ENCODE measurements around the gene FAM163B. TPM values are rescaled to one million over a fixed set of nuclear protein-coding genes. Genes with fewer than 3 reads are reported as not detected.

The FAM163B gene
- 1 to 10 TPM in 1 of 2 donors, not detected in 1; 1.2 TPM for total RNA-seq

GRCh38 chr9:133609311-133610098 is at the start of gene FAM163B:
Gene FAM163B (minus strand): TSS chr9:133609389. CDS start chr9:133580223, 29,166 bp downstream.
- Histone ChIP-seq H3K9ac (ENCODE audit: low read depth in 2 of 2, low read length in 2 of 2) (no peak within 1 kb of the TSS), H3K9me3 (no peaks in the 10 kb centered on the region), H3K27ac (no peak within 1 kb of the TSS), H3K4me1 (no peaks in the 10 kb centered on the region), H3K27me3 (peaks cover 11% of the 10 kb centered on the region), H3K36me3 (no peaks in the 10 kb centered on the region), H3K4me3 (no peak within 1 kb of the TSS)
- no peak for TF ChIP-seq CTCF (IDR thresholded peaks at IDR 0.05)
- intact Hi-C loops (cut with DNase I), result no loop called here
- no peak for DNase-seq

- H3K36me3 ChIP-seq, result no peaks in the 10 kb centered on the region
- TF ChIP-seq CTCF (IDR thresholded peaks at IDR 0.05), result no peak
- no peak overlapping the region for H3K4me3 ChIP-seq
- no peak overlapping the region for H3K27ac ChIP-seq
- no peaks in the 10 kb centered on the region for H3K4me1 ChIP-seq
- no peak overlapping the region for H3K9ac ChIP-seq (ENCODE audit: low read depth in 2 of 2, low read length in 2 of 2)
- no peaks in the 10 kb centered on the region for H3K9me3 ChIP-seq
- intact Hi-C loops (cut with DNase I), result no loop called here
- H3K27me3 ChIP-seq, result no peaks in the 10 kb centered on the region
- DNase-seq, result no peak
Observed at GRCh38 chr9:133657120-133657661, 48.0 kb upstream of the FAM163B start.

- H3K27ac ChIP-seq, result no peak overlapping the region
- no peak overlapping the region for H3K9ac ChIP-seq (ENCODE audit: low read depth in 2 of 2, low read length in 2 of 2)
- TF ChIP-seq CTCF (IDR thresholded peaks at IDR 0.05), result no peak
- H3K4me3 ChIP-seq, result no peak overlapping the region
- intact Hi-C loops (cut with DNase I), result no loop called here
- no peaks in the 10 kb centered on the region for H3K9me3 ChIP-seq
- no peaks in the 10 kb centered on the region for H3K27me3 ChIP-seq
- DNase-seq, result no peak
- H3K4me1 ChIP-seq, result no peaks in the 10 kb centered on the region
- no peaks in the 10 kb centered on the region for H3K36me3 ChIP-seq
Observed at GRCh38 chr9:133656211-133657119, 47.3 kb upstream of the FAM163B start.

- no peaks in the 10 kb centered on the region for H3K4me1 ChIP-seq
- no peaks in the 10 kb centered on the region for H3K36me3 ChIP-seq
- H3K27me3 ChIP-seq, result no peaks in the 10 kb centered on the region
- H3K27ac ChIP-seq, result no peak overlapping the region
- TF ChIP-seq CTCF (IDR thresholded peaks at IDR 0.05), result no peak
- H3K4me3 ChIP-seq, result no peak overlapping the region
- no peak overlapping the region for H3K9ac ChIP-seq (ENCODE audit: low read depth in 2 of 2, low read length in 2 of 2)
- no peak for DNase-seq
- no peaks in the 10 kb centered on the region for H3K9me3 ChIP-seq
- intact Hi-C loops (cut with DNase I), result no loop called here
Observed at GRCh38 chr9:133655701-133656100, 46.5 kb upstream of the FAM163B start.
